DND-41 (cell line): ENCODE data around the gene CD69.

Source experiments
- ATAC-seq: fragments of 200-7000 bp; cut with Tn5 transposase; 3 replicates; pipeline ENCODE4 v1.9.1; 2021; ENCODE audit warnings: low read depth; ENCODE audit not compliant: insufficient read depth
- DNase-seq: peaks from one replicate; pipeline ENCODE4 v3.0.0-alpha.2; 2020
- H2AFZ ChIP-seq: 2 replicates; pipeline ENCODE4 v1.6.0; 2012; ENCODE audit warnings: low read depth, low read length
- H3K27ac ChIP-seq: 2 replicates; pipeline ENCODE4 v1.5.1; 2012; ENCODE audit warnings: low read length, inconsistent platforms
- H3K27me3 ChIP-seq: fragments of 200-600 bp; sonication (generic); 2 replicates; pipeline ENCODE4 v1.6.0; 2012; ENCODE audit warnings: low read length, mild to moderate bottlenecking, inconsistent platforms; ENCODE audit not compliant: insufficient read depth, poor library complexity
- H3K36me3 ChIP-seq: 2 replicates; pipeline ENCODE4 v1.5.1; 2012; ENCODE audit warnings: low read length, inconsistent platforms; ENCODE audit not compliant: insufficient read depth
- H3K4me1 ChIP-seq: 2 replicates; pipeline ENCODE4 v1.5.1; 2012; ENCODE audit warnings: mild to moderate bottlenecking, low read length; ENCODE audit not compliant: insufficient read depth
- H3K4me2 ChIP-seq: 2 replicates; pipeline ENCODE4 v1.6.0; 2012; ENCODE audit warnings: mild to moderate bottlenecking, moderate library complexity, low read length, inconsistent platforms; ENCODE audit not compliant: insufficient read depth
- H3K4me3 ChIP-seq, 2 experiments: fragments of 200-600 bp in 1 of 2; shearing (Covaris generic) in 1 of 2; 2 replicates each; pipeline ENCODE4 v1.5.1; 2012 to 2016; ENCODE audit warnings: inconsistent platforms in 2 of 2, low read length in 2 of 2, mild to moderate bottlenecking in 2 of 2, low read depth in 1 of 2, moderate library complexity in 1 of 2
- H3K79me2 ChIP-seq: 2 replicates; pipeline ENCODE4 v1.6.0; 2012; ENCODE audit warnings: low read length, inconsistent platforms; ENCODE audit not compliant: insufficient read depth
- H3K9ac ChIP-seq: 2 replicates; pipeline ENCODE4 v1.6.0; 2012; ENCODE audit warnings: low read depth, mild to moderate bottlenecking, inconsistent platforms, low read length, moderate library complexity
- H3K9me3 ChIP-seq: 2 replicates; pipeline ENCODE4 v1.5.1; 2012; ENCODE audit warnings: low read length, moderate library complexity, mild to moderate bottlenecking, inconsistent platforms; ENCODE audit not compliant: insufficient read depth, severe bottlenecking
- H4K20me1 ChIP-seq: 2 replicates; pipeline ENCODE4 v1.6.0; 2012; ENCODE audit warnings: low read length; ENCODE audit not compliant: insufficient read depth
- CTCF ChIP-seq: IDR thresholded peaks from 2 replicates; pipeline ENCODE4 v1.5.1; 2012; ENCODE audit warnings: borderline replicate concordance, low read length, moderate library complexity, mild to moderate bottlenecking; ENCODE audit not compliant: poor library complexity, severe bottlenecking; ENCODE audit errors: extremely low read depth
- EZH2 ChIP-seq: IDR thresholded peaks from 3 replicates; pipeline ENCODE4 v1.6.1; 2012; ENCODE audit warnings: borderline replicate concordance, low read depth, mild to moderate bottlenecking, moderate library complexity, low read length, inconsistent platforms; ENCODE audit not compliant: severe bottlenecking

Gene CD69

DNA sequence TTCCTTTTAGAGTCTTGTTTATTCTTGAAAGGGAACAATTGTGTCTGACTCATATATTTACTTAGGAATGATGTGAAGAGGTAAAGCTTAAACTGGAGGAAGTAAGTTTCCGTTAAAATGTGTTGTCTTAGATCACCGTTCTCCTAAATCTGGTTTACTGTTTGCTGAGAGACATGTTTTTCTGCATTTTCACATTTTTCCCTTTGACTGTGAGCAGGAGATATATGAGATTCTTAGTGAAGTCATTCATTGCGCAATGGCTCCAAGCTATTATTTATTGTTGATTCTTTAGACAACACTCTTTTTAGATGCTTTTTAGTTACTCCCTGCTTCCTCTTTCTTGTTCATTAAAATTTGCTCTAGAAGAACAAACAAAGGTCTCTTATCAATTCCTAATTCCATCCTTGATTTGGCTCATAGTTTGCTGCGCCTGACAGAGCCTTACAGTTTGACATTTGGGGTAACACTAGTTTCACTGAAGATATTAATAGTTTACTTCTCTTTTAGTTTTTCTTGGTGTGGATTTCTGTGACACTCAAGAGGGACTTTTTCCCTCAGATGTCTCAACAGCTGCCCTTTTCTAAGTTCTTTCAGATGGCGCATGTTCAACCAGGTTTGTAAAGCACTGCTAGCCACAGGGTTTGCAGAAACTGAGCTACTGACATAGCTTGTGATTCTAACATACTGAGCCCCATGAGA lies 39.2 kb downstream of the CD69 start:
- TF ChIP-seq CTCF (no peak), EZH2 (no peak)
- Histone ChIP-seq H2AFZ (no peak overlapping the region), H3K4me3 (no peak overlapping the region), H3K9ac (no peak overlapping the region), H3K4me1 (no peaks in the 10 kb centered on the region), H4K20me1 (no peaks in the 10 kb centered on the region), H3K4me2 (no peak overlapping the region), H3K36me3 (no peaks in the 10 kb centered on the region), H3K27ac (no peak overlapping the region), H3K27me3 (no peaks in the 10 kb centered on the region), H3K9me3 (no peaks in the 10 kb centered on the region), H3K79me2 (no peaks in the 10 kb centered on the region)
- ATAC-seq (no peak), DNase-seq (no peak)

GRCh38 chr12:9719790-9720189 lies 40.9 kb downstream of the CD69 start:
- TF ChIP-seq CTCF (no peak), EZH2 (no peak)
- H3K27ac ChIP-seq: no peak overlapping the region

GRCh38 chr12:9718968-9719367 lies 41.7 kb downstream of the CD69 start:
- H3K79me2 ChIP-seq: no peaks in the 10 kb centered on the region
- no peaks in the 10 kb centered on the region for H3K9me3 ChIP-seq
- H3K4me3 ChIP-seq: no peak overlapping the region
- no peaks in the 10 kb centered on the region for H3K27me3 ChIP-seq
- ATAC-seq (no peak), DNase-seq (no peak)
- TF ChIP-seq CTCF: no peak
- no peak for TF ChIP-seq EZH2
- no peaks in the 10 kb centered on the region for H3K4me1 ChIP-seq
- no peak overlapping the region for H3K4me2 ChIP-seq
- no peak overlapping the region for H3K27ac ChIP-seq
- H4K20me1 ChIP-seq: no peaks in the 10 kb centered on the region
- H3K9ac ChIP-seq: no peak overlapping the region
- no peak overlapping the region for H2AFZ ChIP-seq
- H3K36me3 ChIP-seq: no peaks in the 10 kb centered on the region

More at GRCh38 chr12:9719790-9720189, 40.9 kb downstream of the CD69 start:
- Histone ChIP-seq H3K36me3 (no peaks in the 10 kb centered on the region), H3K4me2 (no peak overlapping the region), H3K27me3 (no peaks in the 10 kb centered on the region), H3K9me3 (no peaks in the 10 kb centered on the region), H4K20me1 (no peaks in the 10 kb centered on the region), H3K79me2 (no peaks in the 10 kb centered on the region), H3K9ac (no peak overlapping the region), H3K4me3 (no peak overlapping the region), H3K4me1 (no peaks in the 10 kb centered on the region), H2AFZ (no peak overlapping the region)
- no peak for DNase-seq
- ATAC-seq: no peak
